IMR-90 (cell line): ENCODE results near the gene SNRK.

Source experiments
- CEBPB ChIP-seq: IDR thresholded peaks from 2 replicates; pipeline ENCODE4 v1.6.1; 2012; ENCODE audit warnings: low read depth, low read length, improper control_type of control experiment
- CTCF ChIP-seq: conservative IDR thresholded peaks from 2 replicates; pipeline ENCODE4 v1.5.1; 2012; ENCODE audit warnings: mild to moderate bottlenecking, low read depth, low read length, improper control_type of control experiment
- MAZ ChIP-seq: IDR thresholded peaks from 2 replicates; pipeline ENCODE4 v1.6.1; 2012; ENCODE audit warnings: low read depth, mild to moderate bottlenecking, low read length, improper control_type of control experiment, moderate library complexity, borderline replicate concordance
- MXI1 ChIP-seq: IDR thresholded peaks from 2 replicates; pipeline ENCODE4 v1.6.1; 2012; ENCODE audit warnings: low read depth, mild to moderate bottlenecking, low read length, moderate library complexity, borderline replicate concordance
- POLR2A ChIP-seq: IDR thresholded peaks from 2 replicates; pipeline ENCODE4 v1.6.1; 2012; ENCODE audit warnings: mild to moderate bottlenecking, low read depth, low read length
- RAD21 ChIP-seq: IDR thresholded peaks from 2 replicates; pipeline ENCODE4 v1.6.1; 2012; ENCODE audit warnings: low read length, improper control_type of control experiment
- RCOR1 ChIP-seq: IDR thresholded peaks from 2 replicates; pipeline ENCODE4 v1.6.1; 2012; ENCODE audit warnings: mild to moderate bottlenecking, low read length, improper control_type of control experiment; ENCODE audit not compliant: insufficient replicate concordance
- RFX5 ChIP-seq: IDR thresholded peaks from 2 replicates; pipeline ENCODE4 v1.8.0; 2012; ENCODE audit warnings: low read depth, mild to moderate bottlenecking, low read length, moderate library complexity

- TF ChIP-seq POLR2A (no peak), CTCF (0 out of 2 replicates have a peak, but pooled peaks have one; percentile 13), RFX5 (no peak), RAD21 (no peak), CEBPB (no peak), MXI1 (no peak), RCOR1 (no peak), MAZ (no peak)
These were observed 25.9 kb upstream of the SNRK start for GRCh38 chr3:43260412-43260811.
